ENCODE results near the gene ZNF438.

- TF ChIP-seq CTCF (IDR thresholded peaks at IDR 0.05; ENCODE audit: low read depth, low read length, poor library complexity, severe bottlenecking) (no peak), EZH2phosphoT487 (IDR thresholded peaks at IDR 0.05; ENCODE audit: borderline replicate concordance, low read length) (no peak)
Observed at GRCh38 chr10:30883751-30884150, 147.9 kb downstream of the ZNF438 start.

Measured in DOHH2 (cell line).